Measurements from ENCODE around the gene AFF1. TPM values are rescaled to one million over a fixed set of nuclear protein-coding genes. Genes with fewer than 3 reads are reported as not detected.
A peak's percentile ranks its signal among the peaks of the same experiment; 100 is the strongest.

AFF1 gene
- total RNA-seq, 2 donors from 2014 or later, result 42.8 to 57.0 TPM

- no peak for TF ChIP-seq CTCF (IDR thresholded peaks at IDR 0.05)
- TF ChIP-seq POLR2A (IDR thresholded peaks at IDR 0.05), result no peak
- no peak overlapping the region for H3K27ac ChIP-seq
- ATAC-seq, result no peak
- 67 to 78% methylated on average over 1 of the region's 1 CpG for WGBS, 2 donors
- no peak overlapping the region for H3K4me3 ChIP-seq
- no peaks in the 10 kb centered on the region for H3K36me3 ChIP-seq (replicated peaks in 1 of 2; ENCODE audit: insufficient read depth in 1 of 2, low read depth in 2 of 2)
- intact Hi-C loops (cut with DNase I), result loop anchor here (10.0 kb wide), 1 partner anchor 52 kb away; no protein-coding TSS in a partner anchor
- H3K27me3 ChIP-seq, result no peaks in the 10 kb centered on the region
- no peaks in the 10 kb centered on the region for H3K9me3 ChIP-seq
- peaks cover 14% of the 10 kb centered on the region for H3K4me1 ChIP-seq
- DNase-seq, result no peak
These were observed 152.2 kb downstream of the AFF1 start for GRCh38 chr4:87087015-87087414.

DNA sequence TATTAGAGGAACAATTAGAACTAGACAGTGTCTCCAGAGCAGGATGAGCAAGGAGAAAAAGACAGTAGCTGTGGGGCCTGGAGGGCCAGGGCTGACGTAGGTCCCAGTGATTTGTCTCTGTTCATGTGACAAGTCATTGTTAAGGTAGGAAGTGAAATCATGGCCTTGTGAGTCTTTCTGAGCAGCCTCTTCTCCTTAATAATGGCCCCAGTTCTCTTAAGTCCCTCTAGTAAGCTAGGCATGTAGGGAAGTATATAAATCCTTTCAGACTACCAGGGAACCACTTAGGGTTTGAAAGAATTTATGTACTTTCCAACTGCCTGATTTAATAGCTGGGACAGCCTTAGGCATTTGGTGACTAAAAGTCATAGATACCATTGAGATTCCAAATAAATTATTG lies 152.6 kb downstream of the AFF1 start:
- intact Hi-C loops (cut with DNase I), result loop anchor here (10.0 kb wide), 1 partner anchor 53 kb away; no protein-coding TSS in a partner anchor
- 38 to 70% methylated on average over 1 of the region's 1 CpG for WGBS, 2 donors
- no peak for TF ChIP-seq POLR2A (IDR thresholded peaks at IDR 0.05)
- TF ChIP-seq CTCF (IDR thresholded peaks at IDR 0.05), result no peak
- DNase-seq (no peak), ATAC-seq (no peak)
- H3K36me3 ChIP-seq (replicated peaks in 1 of 2; ENCODE audit: insufficient read depth in 1 of 2, low read depth in 2 of 2), result no peaks in the 10 kb centered on the region
- H3K27me3 ChIP-seq, result no peaks in the 10 kb centered on the region
- H3K4me1 ChIP-seq, result peaks cover 17% of the 10 kb centered on the region
- no peak overlapping the region for H3K27ac ChIP-seq
- H3K9me3 ChIP-seq, result no peaks in the 10 kb centered on the region
- H3K4me3 ChIP-seq, result no peak overlapping the region

DNA sequence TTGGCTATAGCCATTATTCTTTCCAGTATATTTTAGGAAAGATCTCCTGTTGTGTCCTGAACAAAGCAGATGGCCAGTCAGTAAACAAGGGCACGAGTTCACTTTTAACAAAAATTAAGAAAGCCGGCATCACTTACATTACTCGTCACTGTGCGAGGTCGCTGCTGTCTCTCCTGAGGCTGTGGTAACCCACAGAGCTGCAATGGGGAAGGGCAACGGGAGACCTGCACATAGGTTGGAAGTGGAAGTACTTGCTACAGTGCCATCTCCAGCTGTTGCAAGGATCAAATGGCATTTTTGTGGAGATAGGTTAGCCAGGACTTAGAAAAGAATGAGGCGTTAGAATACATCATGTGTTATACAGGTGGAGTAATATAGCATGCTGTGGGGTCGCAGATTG lies 153.4 kb downstream of the AFF1 start:
- peaks cover 20% of the 10 kb centered on the region for H3K4me1 ChIP-seq

GRCh38 chr4:87089368-87089767 lies 154.6 kb downstream of the AFF1 start:
- Histone ChIP-seq H3K4me3 (no peak overlapping the region), H3K27ac (peak overlapping the region in 1 of 4 donors; percentile 4), H3K36me3 (replicated peaks in 1 of 2; ENCODE audit: insufficient read depth in 1 of 2, low read depth in 2 of 2) (no peaks in the 10 kb centered on the region), H3K9me3 (no peaks in the 10 kb centered on the region), H3K27me3 (no peaks in the 10 kb centered on the region), H3K4me1 (peaks cover 22% of the 10 kb centered on the region)
- intact Hi-C loops (cut with DNase I), result loop anchor here (10.0 kb wide), 1 partner anchor 55 kb away; no protein-coding TSS in a partner anchor
- WGBS, 2 donors, result 42 to 57% methylated on average over 3 of the region's 3 CpGs
- ATAC-seq (no peak), DNase-seq (no peak)
- TF ChIP-seq POLR2A (IDR thresholded peaks at IDR 0.05), result no peak
- TF ChIP-seq CTCF (IDR thresholded peaks at IDR 0.05), result no peak

More for the DNA sequence above, 153.4 kb downstream of the AFF1 start:
- ATAC-seq (no peak), DNase-seq (no peak)
- Histone ChIP-seq H3K9me3 (no peaks in the 10 kb centered on the region), H3K4me3 (no peak overlapping the region), H3K36me3 (replicated peaks in 1 of 2; ENCODE audit: insufficient read depth in 1 of 2, low read depth in 2 of 2) (no peaks in the 10 kb centered on the region), H3K27ac (no peak overlapping the region), H3K27me3 (no peaks in the 10 kb centered on the region)
- no peak for TF ChIP-seq POLR2A (IDR thresholded peaks at IDR 0.05)
- TF ChIP-seq CTCF (IDR thresholded peaks at IDR 0.05), result no peak
- intact Hi-C loops (cut with DNase I), result loop anchor here (10.0 kb wide), 1 partner anchor 53 kb away; no protein-coding TSS in a partner anchor
- WGBS, 2 donors, result 74 to 95% methylated on average over 8 of the region's 8 CpGs

- intact Hi-C loops (cut with DNase I), result loop anchor here (5.0 kb wide), 1 partner anchor 168 kb away; no protein-coding TSS in a partner anchor
- WGBS, 2 donors, result 88 to 92% methylated on average over 3 of the region's 3 CpGs
- Histone ChIP-seq H3K4me1 (peaks cover 22% of the 10 kb centered on the region), H3K9me3 (no peaks in the 10 kb centered on the region), H3K36me3 (replicated peaks in 1 of 2; ENCODE audit: insufficient read depth in 1 of 2, low read depth in 2 of 2) (no peaks in the 10 kb centered on the region), H3K27ac (no peak overlapping the region), H3K4me3 (no peak overlapping the region), H3K27me3 (no peaks in the 10 kb centered on the region)
- DNase-seq, result no peak
- no peak for ATAC-seq
- TF ChIP-seq POLR2A (IDR thresholded peaks at IDR 0.05) (no peak), CTCF (IDR thresholded peaks at IDR 0.05) (no peak)
These were observed 155.5 kb downstream of the AFF1 start for GRCh38 chr4:87090305-87090704.
